ENCODE measurements around the gene RGS6. TPM values are rescaled to one million over a fixed set of nuclear protein-coding genes. Genes with fewer than 3 reads are reported as not detected.

Gene RGS6
- total and polyA plus RNA-seq, 2 of the 4 experiments (the other 2 are of a cell fraction), result not detected

- Histone ChIP-seq H3K4ac (ENCODE audit: low read depth, low read length) (no peak overlapping the region), H2AK9ac (replicated peaks; ENCODE audit: low read depth, low read length, poor library complexity) (no peak overlapping the region), H3K27ac (ENCODE audit: insufficient read depth, low read length) (no peak overlapping the region), H4K5ac (ENCODE audit: low read depth, low read length) (no peak overlapping the region), H3K23ac (ENCODE audit: low read depth, low read length) (no peak overlapping the region), H3K9me1 (ENCODE audit: insufficient read depth, low read length) (no peaks in the 10 kb centered on the region), H3K9me3 (ENCODE audit: control insufficient read depth, insufficient read depth, low read length) (no peaks in the 10 kb centered on the region), H4K20me1 (ENCODE audit: insufficient read depth, low read length) (no peaks in the 10 kb centered on the region), H3K18ac (ENCODE audit: low read depth, low read length) (no peak overlapping the region), H2AFZ (replicated peaks; ENCODE audit: low read length, poor library complexity) (no peak overlapping the region), H3K4me1 (ENCODE audit: control insufficient read depth, insufficient read depth, low read length) (no peaks in the 10 kb centered on the region), H2BK5ac (ENCODE audit: low read depth, low read length, poor library complexity, severe bottlenecking) (no peak overlapping the region), H3K4me2 (ENCODE audit: low read depth, low read length) (no peak overlapping the region), H4K91ac (ENCODE audit: insufficient read depth, low read depth, low read length) (no peak overlapping the region), H3K36me3 (ENCODE audit: control insufficient read depth, insufficient read depth, low read length) (no peaks in the 10 kb centered on the region), H2BK20ac (ENCODE audit: low read depth, low read length) (no peak overlapping the region), H3K4me3 (ENCODE audit: insufficient read depth, low read depth, low read length) (no peak overlapping the region), H3K27me3 (ENCODE audit: control insufficient read depth, insufficient read depth, low read length) (no peaks in the 10 kb centered on the region), H3K9ac (ENCODE audit: low read depth, low read length) (no peak overlapping the region), H3K14ac (replicated peaks; ENCODE audit: low read depth, low read length) (no peak overlapping the region), H3K56ac (ENCODE audit: extremely low read depth, insufficient read depth, low read length) (no peak overlapping the region), H3K79me1 (ENCODE audit: low read depth in 1 of 2, low read length in 2 of 2) (no peaks in the 10 kb centered on the region), H4K8ac (ENCODE audit: low read depth in 2 of 2, low read length in 2 of 2) (no peak overlapping the region), H2AK5ac (ENCODE audit: low read depth, low read length) (no peak overlapping the region), H2BK15ac (ENCODE audit: low read depth, low read length) (no peak overlapping the region), H2BK120ac (ENCODE audit: low read depth, low read length) (no peak overlapping the region)
- POLR2A ChIA-PET (ENCODE audit: unreplicated experiment), result no interaction called here
- WGBS, 2 experiments (ENCODE audit: extremely low coverage in 2 of 2, insufficient read length in 1 of 2), result 67% methylated on average over 1 of the region's 8 CpGs; no CpG with 5 or more reads in 1 of the 2 experiments
- TF ChIP-seq SMC3 (IDR thresholded peaks at IDR 0.05; ENCODE audit: low read depth, low read length), result no peak
- TF ChIP-seq ELK1 (IDR thresholded peaks at IDR 0.05; ENCODE audit: borderline replicate concordance, low read depth, low read length), result no peak
- no peak for TF ChIP-seq RFX5 (IDR thresholded peaks at IDR 0.05; ENCODE audit: low read depth, low read length)
- CTCF ChIA-PET, result no interaction called here
- dilution Hi-C loops (cut with HindIII; ENCODE audit: low sequenced_read_pairs, unreplicated experiment) (no loop called here), intact Hi-C loops (cut with micrococcal nuclease) (no loop called here), in situ Hi-C loops (cut with MboI; ENCODE audit: low sequenced_read_pairs) (no loop called here)
- DNase-seq (no peak), ATAC-seq (ENCODE audit: low read depth) (no peak)
- no TSS peak for BruUV-seq (replicated peaks)
Measured at GRCh38 chr14:72165229-72165698, 233.0 kb downstream of the RGS6 start.
